Renal cortical epithelial cell (primary cell): ENCODE data around the gene SLC25A1. TPM values are rescaled to one million over a fixed set of nuclear protein-coding genes. Genes with fewer than 3 reads are reported as not detected.

Experiments used
- DNase-seq: peaks from one replicate; pipeline ENCODE4 v3.0.0-alpha.2; 2011; ENCODE audit warnings: low read depth
- total RNA-seq: library from RNA; depleted of rRNA; stranded (reverse); fragments of >200 nt; gene quantifications from 2 replicates; pipeline ENCODE4 v1.2.3, GENCODE V29; 2014

The SLC25A1 gene
- total RNA-seq, 1 donor from 2014 or later = 192 TPM

DNA sequence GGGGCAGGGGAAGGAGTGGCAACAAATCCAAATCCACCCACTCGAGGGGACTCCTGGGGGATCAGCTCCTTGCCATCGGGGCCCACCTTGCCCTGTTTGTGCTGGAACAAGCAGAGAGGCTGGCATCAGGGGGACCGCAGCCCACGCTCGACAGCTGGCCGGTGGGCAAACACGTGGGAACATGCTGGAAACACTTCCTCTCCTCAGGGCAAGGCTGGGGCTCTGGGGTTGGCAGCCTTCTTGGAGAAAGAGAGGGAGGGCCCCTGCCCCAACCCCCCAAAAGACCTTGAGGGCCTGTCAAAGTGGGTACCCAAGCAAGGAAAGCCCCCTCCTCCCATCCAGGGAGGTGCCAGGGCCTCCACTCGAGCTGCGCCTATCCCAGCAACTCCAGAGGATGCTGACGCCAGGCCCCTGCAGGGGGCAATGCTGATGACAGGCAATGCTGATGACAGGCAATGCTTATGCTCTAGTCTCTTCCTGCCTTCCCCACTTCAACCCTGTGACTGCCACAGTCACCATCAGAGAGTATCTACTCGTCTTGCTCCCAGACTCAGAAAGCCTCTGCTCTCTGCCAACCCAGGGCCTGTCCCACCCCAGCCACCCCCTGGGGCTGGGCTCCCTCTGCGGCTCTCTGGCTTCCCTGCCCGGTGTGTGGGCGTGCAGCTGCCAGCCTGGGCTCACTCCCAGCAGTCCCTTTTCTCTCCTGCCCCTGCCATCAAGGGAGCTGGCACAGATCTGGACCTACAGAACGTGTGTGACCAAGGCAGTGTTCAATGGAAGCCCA lies 40.1 kb downstream of the SLC25A1 start:
- no peak for DNase-seq

DNA sequence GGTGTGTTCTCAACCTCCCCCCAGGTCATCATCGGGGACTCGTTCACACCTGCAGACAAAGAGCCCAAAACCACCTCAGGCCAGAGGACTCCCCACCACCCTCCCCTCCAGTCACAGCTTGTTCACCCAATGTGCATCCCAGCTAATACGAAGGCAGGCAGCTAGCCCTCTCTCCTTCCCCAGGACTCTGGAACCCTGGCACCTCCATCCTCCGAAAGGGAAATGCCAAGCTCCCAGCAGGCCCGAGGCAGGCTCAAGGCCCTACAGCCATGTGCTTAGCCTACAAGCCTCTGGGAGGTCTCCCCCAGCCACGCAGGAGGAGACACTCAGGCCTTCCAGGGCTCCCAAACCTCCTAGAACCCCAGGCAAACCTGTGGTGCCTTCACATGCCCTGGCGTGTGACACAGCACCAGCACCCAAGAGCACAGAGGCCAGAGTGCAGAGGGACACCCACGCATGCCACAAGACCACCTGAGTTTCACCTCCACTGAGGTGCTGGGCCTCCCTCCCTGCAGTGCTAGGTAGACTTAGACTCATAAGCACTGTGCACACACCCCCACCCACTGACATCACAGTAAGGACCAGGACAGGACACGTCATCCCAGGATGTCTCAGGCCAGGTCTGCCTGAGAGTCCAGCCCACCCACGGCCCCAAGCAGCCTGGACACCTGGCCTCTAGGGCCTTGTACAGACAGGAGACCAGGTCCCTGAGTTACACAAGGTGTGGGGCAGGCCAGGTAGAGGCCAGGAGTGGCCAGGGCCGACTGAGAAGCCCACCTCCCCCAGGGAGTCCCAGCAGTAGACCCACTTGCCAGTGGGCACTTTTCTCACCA lies 40.9 kb downstream of the SLC25A1 start:
- no peak for DNase-seq

DNA sequence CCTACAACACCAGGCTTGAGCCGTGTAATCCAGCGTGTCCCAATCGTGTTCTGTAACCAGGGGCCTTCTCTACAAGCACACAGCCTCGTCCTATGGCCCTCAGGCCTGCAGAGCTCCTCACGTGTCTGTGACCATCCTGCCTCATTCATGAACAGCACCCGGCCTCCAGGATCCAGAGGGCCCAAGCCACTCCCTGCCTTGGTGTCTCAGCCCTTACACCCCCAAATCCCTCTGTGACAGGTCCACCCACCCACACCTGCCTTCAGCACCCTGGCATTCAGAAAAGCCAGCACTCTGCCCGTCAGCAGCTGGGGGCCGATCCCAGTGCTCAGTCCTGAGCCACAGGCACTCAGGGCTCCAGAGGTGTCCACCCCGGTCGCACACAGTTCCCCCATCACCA lies 41.6 kb downstream of the SLC25A1 start:
- no peak for DNase-seq

DNA sequence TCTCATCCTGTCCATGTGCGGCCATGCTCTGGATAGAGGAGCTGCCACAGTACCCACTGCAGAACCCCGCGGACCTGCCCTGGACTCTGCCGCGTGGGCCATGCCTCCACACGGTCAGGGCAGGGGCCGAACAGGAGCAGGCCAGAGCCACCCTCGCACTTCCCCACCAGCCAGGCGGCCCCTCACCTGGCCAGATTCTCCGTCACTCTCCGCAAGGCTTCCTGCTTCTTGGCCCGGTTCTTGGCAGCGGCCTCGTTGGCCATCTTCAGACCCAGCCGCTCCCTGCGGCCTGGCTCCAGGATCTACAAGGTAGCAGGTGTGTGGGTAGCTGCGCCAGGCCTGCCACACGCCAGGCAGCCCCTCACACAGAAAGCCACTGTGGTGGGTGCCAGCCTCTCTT lies 43.7 kb downstream of the SLC25A1 start:
- no peak for DNase-seq

DNA sequence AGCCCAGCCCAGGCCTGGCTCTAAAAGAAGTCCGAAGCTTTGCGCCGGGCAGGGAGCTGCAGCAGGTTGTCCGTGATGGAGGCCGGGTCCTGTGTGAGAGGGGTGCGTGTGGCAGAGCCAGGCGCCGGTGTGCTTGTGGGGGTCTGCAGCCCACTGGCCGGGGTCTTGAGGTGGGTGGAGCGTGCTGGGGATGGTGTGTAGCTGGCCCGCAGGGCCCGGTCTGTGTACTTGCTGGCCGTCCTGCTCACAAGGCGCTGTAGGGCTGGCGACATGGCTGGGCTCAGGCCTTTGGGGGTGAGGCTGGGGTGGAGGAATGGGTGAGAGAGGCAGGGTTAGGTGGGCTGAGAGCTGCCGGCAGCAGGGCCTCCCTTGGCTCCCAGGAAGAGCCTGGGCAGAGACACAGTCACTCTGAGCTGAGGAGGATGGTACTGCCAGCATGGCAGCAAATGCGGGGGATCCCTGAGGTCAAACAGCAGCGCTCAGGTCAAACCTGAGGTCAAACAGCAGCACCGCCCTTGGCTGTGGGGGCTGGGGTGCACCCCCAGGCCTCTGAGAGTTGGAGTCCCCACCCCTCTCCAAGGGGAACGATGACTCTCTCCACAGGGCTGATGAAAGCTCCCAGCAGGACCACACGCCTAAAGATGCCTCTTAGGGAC lies 44.2 kb downstream of the SLC25A1 start:
- no peak for DNase-seq

DNA sequence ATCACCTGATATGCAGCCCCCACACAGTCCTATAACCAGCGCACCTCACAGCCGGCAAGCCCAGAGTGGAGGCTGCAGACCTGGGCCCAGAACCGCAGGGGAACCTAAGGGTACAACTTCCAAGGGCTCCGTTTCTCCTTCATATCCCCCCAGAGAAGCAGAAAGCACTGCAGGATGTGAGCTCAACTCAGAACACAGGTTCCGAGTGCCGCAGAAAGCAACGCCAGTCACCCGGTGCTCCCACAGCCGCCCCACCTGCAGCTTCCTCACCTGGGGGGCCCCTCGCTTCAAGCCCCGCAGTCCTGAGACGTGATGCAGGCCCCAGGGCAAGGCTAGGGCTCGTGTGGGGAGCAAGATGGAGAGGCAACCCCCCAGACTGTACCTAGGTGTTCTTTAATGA lies 45.0 kb downstream of the SLC25A1 start:
- DNase-seq = no peak

DNA sequence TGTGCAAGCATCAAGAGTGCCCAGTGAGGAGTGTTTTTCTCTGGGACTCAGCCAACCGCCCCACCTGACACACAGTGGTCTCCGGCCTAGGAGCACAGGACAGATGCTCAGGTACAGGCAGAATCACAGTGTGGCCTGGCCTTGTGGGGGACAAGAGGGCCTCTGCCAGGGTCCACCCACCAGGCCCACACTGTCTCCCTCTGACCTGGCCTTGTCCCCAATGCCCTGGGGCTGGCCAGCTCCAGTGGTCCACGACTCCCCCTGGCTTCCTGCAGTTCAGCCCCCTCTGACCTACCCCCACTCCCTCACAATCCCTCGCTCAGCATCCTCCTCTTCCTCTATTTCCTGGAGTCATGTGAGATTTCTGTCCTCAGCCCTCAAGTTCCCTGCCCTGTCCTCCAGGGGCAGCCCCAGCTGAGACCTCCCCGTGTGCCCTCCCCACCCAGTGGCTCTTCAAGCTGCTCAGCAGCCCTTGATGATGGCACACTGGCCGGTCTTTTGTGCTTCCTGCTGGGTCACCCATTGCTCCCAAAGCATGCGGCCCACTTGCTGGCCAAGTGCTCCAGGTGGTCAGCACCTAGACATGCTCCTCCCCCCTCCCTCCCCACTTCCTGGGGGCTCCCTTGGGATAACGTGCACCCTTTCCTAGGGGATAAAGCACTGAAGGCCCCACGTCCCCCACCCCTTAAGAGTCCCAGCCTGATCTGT lies 45.7 kb downstream of the SLC25A1 start:
- no peak for DNase-seq

DNA sequence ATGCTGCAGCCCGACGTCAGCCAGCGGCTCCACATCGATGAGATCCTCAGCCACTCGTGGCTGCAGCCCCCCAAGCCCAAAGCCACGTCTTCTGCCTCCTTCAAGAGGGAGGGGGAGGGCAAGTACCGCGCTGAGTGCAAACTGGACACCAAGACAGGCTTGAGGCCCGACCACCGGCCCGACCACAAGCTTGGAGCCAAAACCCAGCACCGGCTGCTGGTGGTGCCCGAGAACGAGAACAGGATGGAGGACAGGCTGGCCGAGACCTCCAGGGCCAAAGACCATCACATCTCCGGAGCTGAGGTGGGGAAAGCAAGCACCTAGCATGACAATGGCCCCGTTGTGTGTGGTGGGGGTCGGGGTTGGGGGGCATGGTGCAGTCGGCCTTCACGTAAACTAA lies 46.4 kb downstream of the SLC25A1 start:
- no peak for DNase-seq

DNA sequence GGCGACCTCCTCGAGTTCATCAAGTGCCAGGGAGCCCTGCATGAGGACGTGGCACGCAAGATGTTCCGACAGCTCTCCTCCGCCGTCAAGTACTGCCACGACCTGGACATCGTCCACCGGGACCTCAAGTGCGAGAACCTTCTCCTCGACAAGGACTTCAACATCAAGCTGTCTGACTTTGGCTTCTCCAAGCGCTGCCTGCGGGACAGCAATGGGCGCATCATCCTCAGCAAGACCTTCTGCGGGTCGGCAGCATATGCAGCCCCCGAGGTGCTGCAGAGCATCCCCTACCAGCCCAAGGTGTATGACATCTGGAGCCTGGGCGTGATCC lies 46.9 kb downstream of the SLC25A1 start:
- no peak for DNase-seq

DNA sequence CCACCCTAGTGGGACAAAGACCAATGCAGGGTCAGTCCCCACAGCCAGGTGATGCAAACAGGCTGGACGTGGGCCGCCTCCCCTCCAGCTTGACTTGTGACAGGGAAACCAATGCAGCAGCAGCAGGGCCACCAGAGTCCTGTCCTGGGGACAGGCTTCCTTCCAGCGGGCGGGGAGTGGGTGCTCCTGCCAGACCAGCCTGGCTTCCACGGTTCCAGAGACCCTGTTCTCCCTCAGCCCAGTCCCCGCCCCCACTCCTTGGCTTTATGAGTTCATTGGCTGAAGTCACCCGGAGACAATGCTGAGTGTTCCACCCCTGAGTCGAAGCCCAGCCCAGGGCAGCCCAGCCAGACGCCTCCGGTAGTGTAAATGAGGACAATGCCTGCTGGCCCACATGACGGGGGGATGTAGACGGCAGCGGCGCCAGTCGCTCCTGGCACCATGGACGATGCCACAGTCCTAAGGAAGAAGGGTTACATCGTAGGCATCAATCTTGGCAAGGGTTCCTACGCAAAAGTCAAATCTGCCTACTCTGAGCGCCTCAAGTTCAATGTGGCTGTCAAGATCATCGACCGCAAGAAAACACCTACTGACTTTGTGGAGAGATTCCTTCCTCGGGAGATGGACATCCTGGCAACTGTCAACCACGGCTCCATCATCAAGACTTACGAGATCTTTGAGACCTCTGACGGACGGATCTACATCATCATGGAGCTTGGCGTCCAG lies 47.4 kb downstream of the SLC25A1 start, which contains the start of gene TSSK2:
TSSK2 (plus strand) TSS at position 350 of the 726 bp plus-strand sequence; CDS start at position 442, 92 bp downstream.
- DNase-seq = no peak

DNA sequence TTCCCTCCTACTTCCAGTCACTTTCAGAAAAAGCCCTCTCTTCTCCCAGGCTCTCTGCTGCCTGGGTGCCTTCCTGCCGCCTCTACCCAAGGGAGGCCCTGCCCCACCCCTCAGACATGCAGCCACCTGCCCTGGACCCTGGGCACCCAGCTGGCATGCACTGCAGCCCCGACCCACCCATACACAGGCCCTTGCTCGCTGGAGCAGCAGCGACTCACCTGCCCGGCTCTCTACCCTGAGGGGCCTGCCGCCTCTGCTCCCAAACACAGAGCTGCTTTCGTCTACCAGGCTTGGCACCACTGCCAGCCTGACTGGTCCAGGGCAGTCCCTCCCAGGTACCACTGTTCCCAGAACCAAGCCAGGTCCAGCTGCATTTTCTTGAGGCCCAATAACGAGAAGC lies 48.7 kb downstream of the SLC25A1 start:
- no peak for DNase-seq

DNA sequence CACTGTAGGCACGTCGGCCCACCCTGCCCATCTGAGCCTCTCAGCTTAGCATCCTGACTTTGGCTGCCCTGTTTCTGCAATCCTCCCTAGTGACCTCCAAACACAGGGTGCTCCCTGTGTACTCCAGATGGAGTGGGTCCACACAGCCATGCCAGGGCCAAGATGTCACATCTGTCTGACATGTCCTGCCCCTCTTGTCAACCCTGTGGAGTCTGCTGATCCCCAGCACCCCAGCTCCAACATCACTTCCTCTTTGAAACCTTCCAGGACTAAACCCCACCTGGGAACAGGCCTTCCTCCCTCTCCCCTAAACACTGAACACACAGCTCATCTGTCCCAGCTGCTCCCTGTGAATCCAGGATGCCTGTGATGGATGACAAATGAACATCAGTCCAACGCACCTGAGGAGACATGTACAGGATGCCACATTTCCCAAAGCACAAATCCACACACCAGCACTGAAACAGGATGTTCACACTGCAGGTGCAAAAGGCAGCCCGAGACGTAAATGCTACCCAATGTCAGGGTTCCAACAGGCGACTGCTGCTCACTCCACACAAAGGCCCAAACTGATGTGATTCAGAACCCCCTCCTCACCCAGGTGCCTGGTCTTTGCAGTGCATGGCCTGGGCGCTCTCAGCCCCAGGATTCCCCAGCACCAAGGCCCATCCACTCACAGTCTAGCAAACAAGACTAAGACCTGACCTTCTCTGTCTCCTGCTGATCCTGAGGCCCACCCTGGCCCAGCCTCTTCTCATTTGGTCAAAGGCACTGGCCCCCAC lies 49.4 kb downstream of the SLC25A1 start:
- no peak for DNase-seq

DNA sequence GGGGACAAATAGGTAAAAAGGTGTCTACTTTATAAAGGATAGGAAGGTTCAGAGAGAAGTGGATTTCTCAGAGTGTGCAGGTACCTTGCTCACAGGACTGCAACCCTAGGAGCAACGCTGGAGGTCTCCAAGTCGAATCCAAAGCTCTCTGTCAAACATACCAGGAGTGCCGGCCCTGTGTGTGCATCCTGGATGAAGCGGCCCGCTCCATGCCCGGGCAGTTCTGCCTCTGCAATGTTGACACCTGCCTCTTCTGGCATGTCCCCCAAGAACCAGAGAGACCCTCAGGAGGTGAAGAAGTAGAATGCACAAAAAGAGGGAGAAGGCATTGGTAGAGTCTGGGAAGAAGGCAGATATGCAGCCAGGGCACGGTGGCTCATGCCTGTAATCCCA lies 50.5 kb downstream of the SLC25A1 start:
- no peak for DNase-seq

DNA sequence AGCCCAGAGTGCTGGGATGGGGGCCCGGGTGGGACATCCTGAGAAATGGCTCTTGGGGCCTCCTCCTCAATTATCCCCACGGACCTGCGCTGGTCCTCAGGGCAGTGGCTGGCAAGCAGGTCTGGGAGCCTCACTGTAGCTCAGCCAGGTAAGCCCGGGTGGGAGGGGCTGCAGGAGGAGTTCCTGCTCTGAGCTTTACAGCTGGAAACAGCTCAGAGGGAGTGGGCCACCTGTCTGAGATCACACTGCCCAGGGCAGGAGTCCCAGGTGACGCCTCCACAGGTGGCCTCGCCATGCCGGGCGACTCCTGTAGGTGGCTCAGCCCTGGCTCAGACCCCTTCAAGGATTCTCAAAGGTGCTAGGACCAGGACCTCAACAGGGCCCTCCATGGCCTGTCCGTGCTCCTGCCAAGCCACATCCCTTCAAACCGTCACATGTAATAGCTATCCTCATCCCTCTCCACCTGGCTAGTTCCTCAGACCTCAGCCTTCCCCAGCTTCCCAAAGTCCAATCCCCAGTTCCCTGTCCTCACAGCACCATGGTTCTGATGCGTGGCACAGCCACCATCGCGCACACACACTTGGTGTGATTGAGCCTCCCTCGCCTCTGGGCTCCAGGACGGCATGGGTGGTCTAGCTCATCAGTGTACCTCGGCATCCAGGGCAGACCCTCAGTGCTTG lies 51.1 kb downstream of the SLC25A1 start:
- DNase-seq = no peak

DNA sequence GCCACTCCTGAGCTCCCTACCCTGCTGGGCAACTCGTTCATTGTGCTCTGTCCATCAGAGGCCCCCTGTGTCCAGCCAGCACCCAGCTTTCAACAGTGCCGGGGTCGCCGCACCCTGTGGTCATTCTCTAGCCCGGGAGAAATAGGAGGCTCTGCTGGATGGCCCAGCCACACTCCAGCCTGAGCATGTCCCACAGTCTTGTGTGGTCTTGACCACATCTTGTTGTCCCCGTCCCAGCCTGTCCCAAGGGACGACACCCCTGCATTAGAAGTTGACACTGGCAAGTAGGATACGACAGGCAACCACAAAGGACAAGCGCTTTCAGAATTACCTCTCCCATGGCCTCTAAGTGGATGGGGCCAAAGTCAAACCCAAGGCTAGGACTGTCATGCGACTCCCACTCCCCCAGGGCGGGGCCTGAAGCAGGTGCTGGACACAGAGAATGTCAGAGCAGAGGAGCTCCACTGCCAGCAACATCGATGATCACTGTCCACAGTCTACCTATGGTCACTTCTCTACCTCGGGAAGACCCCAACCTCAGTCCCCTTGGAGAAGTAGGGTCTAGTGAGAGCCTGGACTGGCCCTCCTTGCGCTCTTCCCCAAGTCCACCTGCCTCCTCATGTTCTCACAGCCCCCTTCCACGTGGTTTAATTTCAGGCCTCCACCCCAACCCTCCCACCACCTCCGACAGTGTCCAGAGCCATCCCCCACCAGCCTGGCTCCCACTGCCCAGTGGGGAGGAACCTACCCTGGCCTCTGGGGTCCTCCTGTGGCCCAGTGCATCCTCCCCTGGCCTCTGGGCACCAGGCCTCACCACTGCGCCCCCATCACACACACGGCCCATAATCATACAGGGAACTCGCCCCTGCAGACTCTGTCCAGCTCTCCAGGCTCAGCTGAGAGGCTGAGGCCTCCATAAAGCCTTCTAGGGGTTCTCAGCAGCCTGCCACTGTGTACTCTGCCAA lies 51.9 kb downstream of the SLC25A1 start:
- DNase-seq = no peak
